Aorta (tissue), 5 donors: ENCODE data around the gene GRM8. TPM values are rescaled to one million over a fixed set of nuclear protein-coding genes. Genes with fewer than 3 reads are reported as not detected.

ENCODE experiments used
- ATAC-seq: fragments of 200-7000 bp; cut with Tn5 transposase; one replicate; pipeline ENCODE4 v1.9.1; 2022; ENCODE audit warnings: moderate library complexity; ENCODE audit not compliant: low FRiP score
- DNase-seq, 2 donors: peaks; one replicate each; pipeline ENCODE4 v3.0.0-alpha.2; 2020
- H3K27ac ChIP-seq, 2 donors: one replicate each; pipeline ENCODE4 v1.5.1; 2013; ENCODE audit warnings: low read length in 2 of 2, mild to moderate bottlenecking in 2 of 2, moderate library complexity in 2 of 2, control low read depth in 1 of 2, inconsistent platforms in 1 of 2, low read depth in 1 of 2
- H3K27me3 ChIP-seq, 2 donors: one replicate each; pipeline ENCODE4 v1.6.1; 2013; ENCODE audit warnings: control low read depth in 1 of 2, low read length in 1 of 2, mild to moderate bottlenecking in 1 of 2, moderate library complexity in 1 of 2; ENCODE audit not compliant: insufficient read depth in 2 of 2, control insufficient read depth in 1 of 2
- H3K36me3 ChIP-seq, 2 donors: one replicate each; pipeline ENCODE4 v1.6.1; 2013; ENCODE audit warnings: control low read depth in 1 of 2, low read length in 1 of 2, mild to moderate bottlenecking in 1 of 2; ENCODE audit not compliant: insufficient read depth in 2 of 2, control insufficient read depth in 1 of 2
- H3K4me1 ChIP-seq, 2 donors: one replicate each; pipeline ENCODE4 v1.6.1; 2013; ENCODE audit warnings: low read length in 2 of 2, control low read depth in 1 of 2, mild to moderate bottlenecking in 1 of 2, moderate library complexity in 1 of 2; ENCODE audit not compliant: insufficient read depth in 2 of 2, control insufficient read depth in 1 of 2
- H3K4me3 ChIP-seq, 2 donors: one replicate each; pipeline ENCODE4 v1.5.1; 2013; ENCODE audit warnings: low read length in 2 of 2, control low read depth in 1 of 2, mild to moderate bottlenecking in 1 of 2
- H3K9me3 ChIP-seq: one replicate; pipeline ENCODE4 v1.6.1; 2013; ENCODE audit warnings: mild to moderate bottlenecking, low read length; ENCODE audit not compliant: control insufficient read depth
- WGBS, 2 donors: extraction: QIAGEN DNeasy Blood & Tissue Kit; methylation state at CpG; one replicate each; pipeline ENCODE4 v1.1.7; 2013; 5-methylcytosine and 5-hydroxymethylcytosine counted together
- intact Hi-C, 2 donors: fragments of 100-400 bp; cut with DNase I; formaldehyde crosslinking; loops; one replicate each; pipeline versions ENCODE4 v1.14.2 to v1.15.0; 2022
- polyA plus RNA-seq, 2 donors: library from polyadenylated mRNA; stranded (reverse); fragments of 200-250 nt; gene quantifications; one replicate each; pipeline ENCODE4 v1.2.3, GENCODE V29; 2013
- total RNA-seq, 2 donors: library from RNA; stranded (reverse); fragmentation: NEBNext Ultra II Directional; extraction: Animal tissue kit (Norgen Biotek cat#: 25700); gene quantifications; one replicate each; pipeline ENCODE4 v1.2.1, GENCODE V29; 2021
- donor health status: healthy with polysubstance abuse.
- donor health status: Bipolar disorder and iron deficiency.
- donor health status: DM: no; HTN: no; CAD: no.
- donor health status: DM: no; HTN: no; CAD: no.
- donor health status: DM: yes; HTN: yes; CAD: no.

Gene GRM8
- total and polyA plus RNA-seq, 4 donors: 0.20 TPM; not detected in 3

DNA sequence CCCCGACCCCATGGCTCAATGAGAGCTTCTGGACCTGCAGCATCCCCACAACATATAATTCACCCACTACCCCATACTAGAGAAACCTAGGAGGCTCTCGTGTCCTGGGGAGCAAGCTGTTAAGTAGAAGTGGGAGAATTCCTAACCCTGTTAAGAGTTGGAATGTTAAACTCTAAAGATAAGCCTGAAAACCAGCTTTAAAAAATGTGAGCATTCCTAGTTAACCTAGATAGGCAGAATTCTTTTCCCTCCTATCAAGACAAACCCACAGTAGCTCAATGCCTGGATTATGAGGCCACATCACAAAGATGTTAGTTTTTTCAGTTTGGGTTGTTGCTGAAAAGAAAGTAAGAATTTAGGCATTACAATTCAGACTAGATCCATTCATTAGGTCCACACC is 42.9 kb downstream of the GRM8 start:
- Histone ChIP-seq H3K4me1 (no peaks in the 10 kb centered on the region), H3K27me3 (no peaks in the 10 kb centered on the region), H3K4me3 (no peak overlapping the region), H3K36me3 (no peaks in the 10 kb centered on the region), H3K9me3 (no peaks in the 10 kb centered on the region), H3K27ac (no peak overlapping the region)
- DNase-seq (no peak), ATAC-seq (no peak)
- WGBS, 2 donors: 31 to 39% methylated on average over 2 of the region's 2 CpGs
- intact Hi-C loops: no loop called here

GRCh38 chr7:127208860-127209259 is 43.9 kb downstream of the GRM8 start:
- no peaks in the 10 kb centered on the region for H3K36me3 ChIP-seq
- ATAC-seq (no peak), DNase-seq (no peak)
- H3K27me3 ChIP-seq: no peaks in the 10 kb centered on the region
- intact Hi-C loops: no loop called here
- no peak overlapping the region for H3K27ac ChIP-seq
- WGBS, 2 donors: 27 to 37% methylated on average over 3 of the region's 3 CpGs
- no peak overlapping the region for H3K4me3 ChIP-seq
- no peaks in the 10 kb centered on the region for H3K4me1 ChIP-seq
- H3K9me3 ChIP-seq: peaks cover 1% of the 10 kb centered on the region

DNA sequence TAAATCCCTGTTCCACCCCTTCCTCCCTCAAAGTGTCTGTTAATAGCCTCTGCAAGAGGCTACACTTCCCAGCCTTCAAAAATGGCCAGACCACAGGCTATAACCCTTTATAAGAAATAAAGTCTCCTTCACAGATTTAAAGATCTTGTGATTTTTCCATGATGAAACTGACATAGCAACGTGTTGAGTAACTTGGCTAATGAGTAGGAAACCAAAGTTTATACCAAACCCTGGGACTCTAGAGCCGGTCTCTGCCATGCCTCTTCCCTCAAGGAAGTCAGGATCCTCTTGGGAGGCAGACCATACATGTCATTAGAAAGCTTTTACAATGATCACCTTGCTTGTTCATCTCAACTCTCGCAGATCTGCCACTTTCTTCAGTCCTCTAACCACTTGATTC is 44.4 kb downstream of the GRM8 start:
- Histone ChIP-seq H3K4me1 (no peaks in the 10 kb centered on the region), H3K4me3 (no peak overlapping the region), H3K27ac (no peak overlapping the region), H3K36me3 (no peaks in the 10 kb centered on the region), H3K27me3 (no peaks in the 10 kb centered on the region), H3K9me3 (peaks cover 1% of the 10 kb centered on the region)
- 71 to 83% methylated on average over 3 of the region's 3 CpGs for whole genome bisulfite sequencing, 2 donors
- intact Hi-C loops: no loop called here
- DNase-seq: no peak
- no peak for ATAC-seq

- no peak for ATAC-seq
- H3K27ac ChIP-seq: no peak overlapping the region
These were observed 44.9 kb downstream of the GRM8 start for GRCh38 chr7:127207806-127208205.

GRCh38 chr7:127207230-127207629 is 45.5 kb downstream of the GRM8 start:
- DNase-seq (no peak), ATAC-seq (no peak)
- Histone ChIP-seq H3K27ac (no peak overlapping the region), H3K36me3 (no peaks in the 10 kb centered on the region), H3K4me1 (no peaks in the 10 kb centered on the region), H3K9me3 (peaks cover 1% of the 10 kb centered on the region), H3K27me3 (no peaks in the 10 kb centered on the region), H3K4me3 (no peak overlapping the region)
- WGBS, 2 donors: 69 to 72% methylated on average over 4 of the region's 4 CpGs
- intact Hi-C loops: no loop called here

More at GRCh38 chr7:127207806-127208205, 44.9 kb downstream of the GRM8 start:
- no peaks in the 10 kb centered on the region for H3K4me1 ChIP-seq
- no peak for DNase-seq
- intact Hi-C loops: no loop called here
- no peaks in the 10 kb centered on the region for H3K36me3 ChIP-seq
- WGBS, 2 donors: 41% methylated on average over 5 of the region's 5 CpGs
- no peaks in the 10 kb centered on the region for H3K27me3 ChIP-seq
- no peak overlapping the region for H3K4me3 ChIP-seq
- peaks cover 1% of the 10 kb centered on the region for H3K9me3 ChIP-seq

- Histone ChIP-seq H3K27me3 (no peaks in the 10 kb centered on the region), H3K9me3 (no peaks in the 10 kb centered on the region), H3K4me1 (no peaks in the 10 kb centered on the region), H3K36me3 (no peaks in the 10 kb centered on the region), H3K4me3 (no peak overlapping the region), H3K27ac (no peak overlapping the region)
- intact Hi-C loops: no loop called here
- 46 to 53% methylated on average over 2 of the region's 2 CpGs for WGBS, 2 donors
- DNase-seq (no peak), ATAC-seq (no peak)
These were observed 58.2 kb downstream of the GRM8 start for GRCh38 chr7:127194571-127194970.

DNA sequence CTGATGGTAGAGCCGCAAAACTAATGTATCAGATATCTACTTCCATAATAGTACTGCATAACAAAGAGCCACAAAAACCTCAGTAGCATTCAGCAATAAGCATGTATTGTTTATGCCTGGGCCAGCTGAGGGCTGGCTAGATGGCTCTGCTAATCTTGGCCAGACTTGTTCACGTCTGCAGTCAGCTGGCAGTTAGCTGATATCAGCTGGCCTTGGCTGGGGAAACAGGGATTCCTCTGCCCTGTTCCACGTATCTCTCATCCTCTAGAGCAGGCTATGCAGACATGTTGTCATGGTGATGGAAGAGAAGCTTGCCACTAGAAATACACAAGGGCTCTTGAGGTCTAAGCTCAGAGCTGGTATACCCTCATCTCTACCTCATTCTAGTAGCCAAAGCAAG is 62.9 kb downstream of the GRM8 start:
- intact Hi-C loops: no loop called here
- H3K27ac ChIP-seq: no peak overlapping the region
- H3K4me1 ChIP-seq: no peaks in the 10 kb centered on the region
- no peaks in the 10 kb centered on the region for H3K27me3 ChIP-seq
- no peaks in the 10 kb centered on the region for H3K9me3 ChIP-seq
- ATAC-seq: no peak
- WGBS, 2 donors: 38 to 40% methylated on average over 3 of the region's 3 CpGs
- no peaks in the 10 kb centered on the region for H3K36me3 ChIP-seq
- no peak overlapping the region for H3K4me3 ChIP-seq
- DNase-seq: no peak

DNA sequence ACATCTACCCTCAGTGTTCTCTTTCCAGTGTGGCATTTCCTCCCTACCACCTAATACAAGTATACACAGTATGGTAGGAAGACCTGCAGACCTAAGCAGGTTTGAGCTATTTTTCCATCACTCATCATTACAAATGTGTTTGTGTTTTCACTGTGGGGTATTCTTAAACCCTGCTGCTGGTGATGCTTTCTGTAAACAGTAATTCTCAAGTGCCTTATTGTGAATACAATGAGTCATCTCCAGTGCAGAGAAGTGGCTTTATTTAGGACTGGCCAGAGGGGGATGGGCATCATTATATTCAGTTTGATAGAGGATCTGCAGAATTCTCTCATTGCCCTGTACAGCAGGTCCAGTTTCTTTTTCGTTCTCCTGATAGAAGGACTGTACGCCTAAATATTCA is 63.7 kb downstream of the GRM8 start:
- H3K36me3 ChIP-seq: no peaks in the 10 kb centered on the region
- H3K27me3 ChIP-seq: no peaks in the 10 kb centered on the region
- DNase-seq: no peak
- H3K9me3 ChIP-seq: no peaks in the 10 kb centered on the region
- 75 to 82% methylated on average over 2 of the region's 2 CpGs for whole genome bisulfite sequencing, 2 donors
- H3K4me3 ChIP-seq: no peak overlapping the region
- intact Hi-C loops: no loop called here
- H3K4me1 ChIP-seq: no peaks in the 10 kb centered on the region
- no peak for ATAC-seq
- H3K27ac ChIP-seq: no peak overlapping the region

GRCh38 chr7:127187740-127188139 is 65.0 kb downstream of the GRM8 start:
- Histone ChIP-seq H3K9me3 (no peaks in the 10 kb centered on the region), H3K36me3 (no peaks in the 10 kb centered on the region), H3K4me1 (no peaks in the 10 kb centered on the region), H3K27ac (no peak overlapping the region), H3K4me3 (no peak overlapping the region), H3K27me3 (no peaks in the 10 kb centered on the region)
- ATAC-seq: no peak
- intact Hi-C loops: no loop called here
- 87 to 97% methylated on average over 1 of the region's 1 CpG for whole genome bisulfite sequencing, 2 donors
- no peak for DNase-seq
